Esophagus (tissue), 2 donors: ENCODE measurements around the gene ADD1. TPM values are rescaled to one million over a fixed set of nuclear protein-coding genes. Genes with fewer than 3 reads are reported as not detected.
"Not testable (repeated sequence)": the region's sequence is repeated elsewhere in the genome, so short reads cannot be mapped to it uniquely, and the experiment has no call there.

Experiments
- H3K27ac ChIP-seq, 2 donors: one replicate each; pipeline ENCODE4 v1.5.1; 2013; ENCODE audit warnings: low read depth in 2 of 2, mild to moderate bottlenecking in 2 of 2, inconsistent platforms in 1 of 2, low read length in 1 of 2, moderate library complexity in 1 of 2
- H3K27me3 ChIP-seq, 2 donors: one replicate each; pipeline ENCODE4 v1.6.1; 2013; ENCODE audit warnings: low read length in 2 of 2, control low read depth in 1 of 2, mild to moderate bottlenecking in 1 of 2; ENCODE audit not compliant: insufficient read depth in 2 of 2, control insufficient read depth in 1 of 2
- H3K36me3 ChIP-seq, 2 donors: one replicate each; pipeline ENCODE4 v1.6.1; 2013; ENCODE audit warnings: low read length in 1 of 2; ENCODE audit not compliant: control insufficient read depth in 2 of 2, insufficient read depth in 2 of 2
- H3K4me1 ChIP-seq, 2 donors: one replicate each; pipeline ENCODE4 v1.6.1; 2013; ENCODE audit warnings: low read length in 1 of 2; ENCODE audit not compliant: control insufficient read depth in 2 of 2, insufficient read depth in 2 of 2
- H3K4me3 ChIP-seq, 2 donors: one replicate each; pipeline ENCODE4 v1.5.1; 2013; ENCODE audit warnings: low read length in 2 of 2, mild to moderate bottlenecking in 2 of 2, low read depth in 1 of 2, moderate library complexity in 1 of 2
- H3K9me3 ChIP-seq, 2 donors: one replicate each; pipeline ENCODE4 v1.6.1; 2013; ENCODE audit warnings: mild to moderate bottlenecking in 2 of 2, low read depth in 1 of 2, low read length in 1 of 2, moderate library complexity in 1 of 2; ENCODE audit not compliant: control insufficient read depth in 2 of 2, insufficient read depth in 1 of 2
- WGBS, 2 donors: extraction: QIAGEN DNeasy Blood & Tissue Kit; methylation state at CpG; one replicate each; pipeline ENCODE4 v1.1.7; 2013; 5-methylcytosine and 5-hydroxymethylcytosine counted together
- polyA plus RNA-seq, 2 donors: library from polyadenylated mRNA; stranded (reverse); fragments of 200-250 nt; gene quantifications; one replicate each; pipeline ENCODE4 v1.2.3, GENCODE V29; 2013
- donor health status: healthy with polysubstance abuse.
- donor health status: Bipolar disorder and iron deficiency.

The ADD1 gene
- polyA plus RNA-seq, 2 donors, result 102 to 156 TPM

GRCh38 chr4:2944586-2945526 is 101.2 kb downstream of the ADD1 start:
- Histone ChIP-seq H3K4me3 (no peak overlapping the region), H3K9me3 (no peaks in the 10 kb centered on the region), H3K27me3 (no peaks in the 10 kb centered on the region), H3K4me1 (peaks cover 0 to 11% of the 10 kb centered on the region in 2 donors), H3K27ac (no peak overlapping the region), H3K36me3 (peaks cover 31 to 74% of the 10 kb centered on the region in 2 donors)
- 87 to 89% methylated on average over 30 of the region's 30 CpGs for WGBS, 2 donors

DNA sequence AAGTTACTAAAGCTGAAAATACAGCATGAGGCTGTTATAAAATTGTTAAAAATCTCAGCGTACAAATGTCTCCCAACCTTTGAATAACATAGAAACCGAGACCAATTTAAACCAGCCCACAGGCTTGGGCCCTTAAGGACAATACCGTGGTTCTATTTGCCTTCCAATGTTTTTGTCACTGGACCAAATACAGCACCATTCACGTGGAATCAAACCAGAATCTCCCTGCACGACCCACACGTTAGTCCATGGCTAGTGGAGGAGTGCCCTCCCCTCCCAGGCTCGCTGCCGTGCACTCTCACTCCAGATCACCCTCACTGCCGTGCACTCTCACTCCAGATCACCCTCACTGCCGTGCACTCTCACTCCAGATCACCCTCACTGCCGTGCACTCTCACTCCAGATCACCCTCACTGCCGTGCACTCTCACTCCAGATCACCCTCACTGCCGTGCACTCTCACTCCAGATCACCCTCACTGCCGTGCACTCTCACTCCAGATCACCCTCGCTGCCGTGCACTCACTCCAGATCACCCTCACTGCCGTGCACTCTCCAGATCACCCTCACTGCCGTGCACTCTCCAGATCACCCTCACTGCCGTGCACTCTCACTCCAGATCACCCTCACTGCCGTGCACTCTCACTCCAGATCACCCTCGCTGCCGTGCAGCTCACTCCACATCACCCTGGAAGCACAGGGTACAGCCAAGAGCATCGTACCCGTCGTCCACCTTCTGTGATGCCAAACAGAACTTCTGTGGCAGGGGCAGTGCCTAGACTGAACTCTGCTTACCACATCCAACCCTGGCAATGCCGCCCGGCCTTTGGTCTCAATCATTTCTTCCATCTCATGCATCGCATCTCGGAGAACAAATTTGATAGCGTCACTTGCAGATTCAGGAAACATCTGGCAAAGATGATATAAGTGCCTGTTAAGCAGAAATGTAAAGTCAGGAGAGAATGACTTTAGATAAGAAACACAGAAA is 102.3 kb downstream of the ADD1 start:
- H3K4me3 ChIP-seq, H3K4me1 ChIP-seq, H3K27me3 ChIP-seq, H3K27ac ChIP-seq, H3K9me3 ChIP-seq: not testable (repeated sequence)
- peaks cover 32 to 68% of the 10 kb centered on the region in 2 donors for H3K36me3 ChIP-seq
- WGBS, 2 donors, result 89 to 90% methylated on average over 27 to 28 of the region's 30 CpGs

DNA sequence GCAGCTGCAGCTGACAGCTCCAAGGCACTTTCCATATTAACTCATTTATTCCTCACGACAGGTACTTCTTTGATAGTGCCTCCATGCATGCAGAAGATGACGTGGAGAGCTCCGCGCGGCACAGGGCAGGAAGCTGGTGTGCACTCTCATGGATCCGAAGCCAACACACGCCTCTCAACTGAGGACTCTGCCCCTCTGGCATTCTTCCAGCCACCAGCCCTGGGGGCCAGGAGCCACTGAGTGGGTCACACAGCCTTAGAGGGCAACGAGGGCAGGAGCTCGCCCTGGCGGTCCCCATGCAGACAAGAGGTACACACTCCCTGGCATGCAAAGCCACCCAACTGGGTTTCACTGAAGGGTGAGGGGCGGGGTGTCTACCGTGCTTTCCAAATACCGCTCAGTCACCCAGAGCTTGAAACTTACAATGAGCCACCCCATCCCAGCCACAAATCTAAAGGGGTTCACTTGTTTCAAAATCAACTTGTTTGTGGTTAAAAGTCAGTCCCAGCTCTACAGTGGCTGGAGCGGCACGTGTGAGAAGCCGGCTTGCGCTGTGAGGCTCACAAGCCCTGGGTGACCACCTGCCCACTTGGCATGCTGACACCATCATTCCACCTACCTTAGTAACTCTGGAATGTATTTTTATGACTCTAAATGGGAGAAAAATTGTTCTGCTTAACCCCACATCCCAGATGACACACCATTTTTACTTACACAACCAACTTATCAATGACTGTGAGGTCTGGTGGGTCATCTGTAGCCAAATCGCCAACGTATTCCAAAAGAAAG is 103.4 kb downstream of the ADD1 start:
- Histone ChIP-seq H3K36me3 (peaks cover 34 to 65% of the 10 kb centered on the region in 2 donors), H3K9me3 (no peaks in the 10 kb centered on the region), H3K27ac (no peak overlapping the region), H3K4me1 (peaks cover 0 to 8% of the 10 kb centered on the region in 2 donors), H3K4me3 (no peak overlapping the region), H3K27me3 (no peaks in the 10 kb centered on the region)
- 84 to 91% methylated on average over 19 of the region's 19 CpGs for WGBS, 2 donors

- Histone ChIP-seq H3K27me3 (no peaks in the 10 kb centered on the region), H3K4me3 (no peak overlapping the region), H3K9me3 (no peaks in the 10 kb centered on the region), H3K4me1 (peaks cover 0 to 3% of the 10 kb centered on the region in 2 donors), H3K36me3 (peaks cover 37 to 61% of the 10 kb centered on the region in 2 donors), H3K27ac (no peak overlapping the region)
- WGBS, 2 donors, result 74 to 75% methylated on average over 11 of the region's 11 CpGs
These were observed 104.3 kb downstream of the ADD1 start for GRCh38 chr4:2947926-2948325.

DNA sequence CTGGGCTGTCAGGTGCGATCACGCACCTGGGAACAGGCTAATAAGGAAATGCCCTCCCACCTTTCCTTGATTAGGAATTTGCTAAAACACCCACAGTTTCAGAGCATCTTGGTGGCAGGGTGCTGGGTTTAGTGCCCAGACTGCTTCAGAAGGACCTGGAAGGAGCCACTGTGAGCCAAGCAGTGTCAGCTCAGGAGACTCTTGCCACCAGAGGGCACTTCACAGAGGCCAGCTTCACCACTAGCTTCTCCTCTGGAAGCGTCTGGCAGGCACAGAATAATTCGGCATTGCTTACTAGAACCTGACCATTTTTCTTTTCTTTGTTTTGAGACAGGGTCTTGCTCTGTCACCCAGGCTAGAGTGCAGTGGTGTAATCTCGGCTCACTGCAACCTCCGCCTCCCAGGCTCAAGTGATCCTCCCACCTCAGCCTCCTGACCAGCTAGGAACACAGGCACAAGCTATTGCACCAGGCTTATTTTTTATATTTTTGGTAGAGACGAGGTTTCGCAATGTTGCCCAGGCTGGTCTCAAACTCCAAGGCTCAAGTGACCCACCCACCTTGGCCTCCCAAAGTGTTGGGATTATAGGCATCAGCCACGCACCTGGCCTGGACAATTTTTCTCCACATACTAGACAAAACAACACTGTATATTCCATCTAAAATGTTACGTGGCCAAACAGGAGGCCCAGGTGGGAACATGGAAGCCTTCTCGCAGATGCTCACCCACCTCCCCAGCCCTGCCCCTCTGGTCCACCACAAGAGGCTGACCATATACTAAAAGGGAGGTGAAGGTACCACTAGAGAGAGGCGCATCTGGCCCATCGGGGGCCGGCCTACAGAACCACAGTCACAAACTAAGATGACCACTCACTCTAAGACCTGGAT is 105.5 kb downstream of the ADD1 start:
- no peak overlapping the region for H3K27ac ChIP-seq
- H3K4me3 ChIP-seq, result no peak overlapping the region
- 87 to 89% methylated on average over 14 of the region's 14 CpGs for WGBS, 2 donors
- H3K36me3 ChIP-seq, result peaks cover 44 to 59% of the 10 kb centered on the region in 2 donors
- no peaks in the 10 kb centered on the region for H3K4me1 ChIP-seq
- H3K27me3 ChIP-seq, result no peaks in the 10 kb centered on the region
- no peaks in the 10 kb centered on the region for H3K9me3 ChIP-seq

DNA sequence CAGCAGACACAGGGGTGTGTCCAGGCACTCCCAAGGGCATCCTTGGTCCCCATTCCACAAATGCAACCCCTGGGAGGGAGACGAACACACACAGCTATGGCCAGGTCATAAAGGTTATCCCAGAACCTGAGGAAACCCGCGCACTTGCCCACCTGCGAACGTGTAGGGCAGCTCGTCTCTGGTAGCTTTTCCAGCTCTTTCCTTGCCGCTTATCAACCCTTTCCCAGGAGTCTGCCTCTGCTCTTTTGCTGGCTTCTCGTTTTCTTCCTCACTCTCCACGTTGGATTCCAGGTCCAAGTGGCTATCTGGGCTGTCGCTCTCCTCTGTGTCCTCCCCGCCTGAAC is 106.1 kb downstream of the ADD1 start:
- H3K4me3 ChIP-seq, result no peak overlapping the region
- H3K9me3 ChIP-seq, result no peaks in the 10 kb centered on the region
- no peaks in the 10 kb centered on the region for H3K4me1 ChIP-seq
- 91 to 94% methylated on average over 11 of the region's 11 CpGs for WGBS, 2 donors
- H3K27ac ChIP-seq, result no peak overlapping the region
- H3K27me3 ChIP-seq, result no peaks in the 10 kb centered on the region
- peaks cover 44 to 63% of the 10 kb centered on the region in 2 donors for H3K36me3 ChIP-seq

GRCh38 chr4:2950221-2950989 is 106.8 kb downstream of the ADD1 start:
- Histone ChIP-seq H3K4me3 (no peak overlapping the region), H3K4me1 (no peaks in the 10 kb centered on the region), H3K27ac (no peak overlapping the region), H3K9me3 (no peaks in the 10 kb centered on the region), H3K36me3 (peaks cover 39 to 62% of the 10 kb centered on the region in 2 donors), H3K27me3 (no peaks in the 10 kb centered on the region)
- 89 to 93% methylated on average over 16 of the region's 16 CpGs for WGBS, 2 donors

- H3K4me1 ChIP-seq, result no peaks in the 10 kb centered on the region
- H3K36me3 ChIP-seq, result peaks cover 31 to 47% of the 10 kb centered on the region in 2 donors
- no peaks in the 10 kb centered on the region for H3K27me3 ChIP-seq
- no peaks in the 10 kb centered on the region for H3K9me3 ChIP-seq
- H3K4me3 ChIP-seq, result no peak overlapping the region
- no peak overlapping the region for H3K27ac ChIP-seq
- 77 to 82% methylated on average over 6 of the region's 6 CpGs for WGBS, 2 donors
These were observed 109.9 kb downstream of the ADD1 start for GRCh38 chr4:2953496-2953895.
